HCT116 (cell line): Measurements from ENCODE around the gene CDH23. TPM values are rescaled to one million over a fixed set of nuclear protein-coding genes. Genes with fewer than 3 reads are reported as not detected.

Experiments
- ATAC-seq: fragments of 200-7000 bp; cut with Tn5 transposase; 2 replicates; pipeline ENCODE4 v1.9.1; 2020; ENCODE audit warnings: mild to moderate bottlenecking, moderate library complexity
- BruUV-seq: library from RNA; stranded (reverse); fragments of 400-500 nt; replicated peaks from 2 replicates; lab custom pipeline; 2021; lab: Mats Ljungman, UMichigan
- CTCF ChIA-PET: fragments of 300-600 bp; sonication (Branson Sonifier 250); formaldehyde crosslinking; loops from one replicate; lab custom pipeline; 2021; ENCODE audit warnings: antibody characterized with exemption; lab: Charles Lee
- POLR2A ChIA-PET: fragments of 300-600, 350-600 bp; sonication (Branson Sonifier 250); formaldehyde crosslinking; loops from one replicate; lab custom pipeline; 2021; ENCODE audit warnings: antibody characterized with exemption; lab: Charles Lee
- RAD21 ChIA-PET, 2 experiments: fragments of 300-600 bp; sonication (Branson Sonifier 250); formaldehyde crosslinking; loops; one replicate each; lab custom pipeline; 2023; ENCODE audit warnings: low total read pairs in 2 of 2; ENCODE audit not compliant: uncharacterized antibody in 2 of 2, unreplicated experiment in 2 of 2, low non-redundant PET in 1 of 2; lab: Charles Lee
- DNase-seq: peaks from one replicate; pipeline ENCODE4 v3.0.0-alpha.2; 2010; ENCODE audit warnings: low read depth, low spot score
- H2AFZ ChIP-seq: fragments of 200-600 bp; shearing (Covaris generic), sonication (generic); 2 replicates; pipeline ENCODE4 v1.6.1; 2017; ENCODE audit warnings: low read depth, mixed run types, mixed read lengths, antibody characterized with exemption, low read length; ENCODE audit not compliant: poor library complexity, severe bottlenecking
- H3K27ac ChIP-seq: 2 replicates; pipeline ENCODE4 v1.5.1; 2012; ENCODE audit warnings: low read depth, low read length
- H3K27me3 ChIP-seq: fragments of 200-600 bp; sonication (generic); 2 replicates; pipeline ENCODE4 v1.6.1; 2016; ENCODE audit warnings: mixed run types, low read length, mixed read lengths; ENCODE audit not compliant: insufficient read depth
- H3K36me3 ChIP-seq, 2 experiments: fragments of 200-500 bp in 1 of 2; fragments of 200-600 bp in 1 of 2; sonication (Bioruptor generic) in 1 of 2; sonication (generic) in 1 of 2; 2 replicates each; pipeline versions ENCODE4 v1.5.1 to v1.6.1; 2014 to 2016; ENCODE audit warnings: low read length in 2 of 2, inconsistent platforms in 1 of 2, mixed read lengths in 1 of 2, mixed run types in 1 of 2; ENCODE audit not compliant: insufficient read depth in 2 of 2, control insufficient read depth in 1 of 2
- H3K4me1 ChIP-seq, 2 experiments: fragments of 200-600 bp in 1 of 2; sonication (generic) in 1 of 2; 2 replicates each; pipeline versions ENCODE4 v1.5.1 to v1.6.1; 2012 to 2017; ENCODE audit warnings: low read length in 2 of 2, inconsistent platforms in 1 of 2, mild to moderate bottlenecking in 1 of 2, mixed read lengths in 1 of 2, mixed run types in 1 of 2, moderate library complexity in 1 of 2; ENCODE audit not compliant: insufficient read depth in 2 of 2, control insufficient read depth in 1 of 2
- H3K4me2 ChIP-seq: fragments of 200-600 bp; sonication (generic); 2 replicates; pipeline ENCODE4 v1.6.1; 2017; ENCODE audit warnings: mixed run types, low read length, mixed read lengths
- H3K4me3 ChIP-seq, 2 experiments: fragments of 200-600 bp in 1 of 2; sonication (generic) in 1 of 2; replicated peaks in 1 of 2; 2 replicates each; pipeline ENCODE4 v1.5.1; 2011 to 2016; ENCODE audit warnings: low read length in 2 of 2, control low read depth in 1 of 2, low read depth in 1 of 2, mild to moderate bottlenecking in 1 of 2, mixed read lengths in 1 of 2, mixed run types in 1 of 2
- H3K79me2 ChIP-seq: fragments of 200-600 bp; sonication (generic); 2 replicates; pipeline ENCODE4 v1.6.1; 2017; ENCODE audit warnings: mild to moderate bottlenecking, mixed run types, low read length, moderate library complexity, mixed read lengths; ENCODE audit not compliant: insufficient read depth
- H3K9ac ChIP-seq: fragments of 200-600 bp; sonication (generic); 2 replicates; pipeline ENCODE4 v1.6.1; 2016; ENCODE audit warnings: low read length, mixed read lengths
- H3K9me2 ChIP-seq: fragments of 200-600 bp; sonication (generic), shearing (Covaris generic); 2 replicates; pipeline ENCODE4 v1.6.1; 2017; ENCODE audit warnings: mixed run types, mild to moderate bottlenecking, moderate library complexity; ENCODE audit not compliant: insufficient read depth
- H3K9me3 ChIP-seq, 2 experiments: fragments of 200-500 bp in 1 of 2; fragments of 200-600 bp in 1 of 2; sonication (Bioruptor generic) in 1 of 2; sonication (generic) in 1 of 2; 2 replicates each; pipeline ENCODE4 v1.6.1; 2014 to 2017; ENCODE audit warnings: low read length in 2 of 2, mixed read lengths in 2 of 2, inconsistent platforms in 1 of 2, low read depth in 1 of 2, mild to moderate bottlenecking in 1 of 2, mixed run types in 1 of 2, moderate library complexity in 1 of 2; ENCODE audit not compliant: control insufficient read depth in 1 of 2, insufficient read depth in 1 of 2
- H4K20me1 ChIP-seq: fragments of 200-600 bp; sonication (generic), shearing (Covaris generic); 2 replicates; pipeline ENCODE4 v1.6.1; 2017; ENCODE audit warnings: mixed run types, mild to moderate bottlenecking, moderate library complexity; ENCODE audit not compliant: insufficient read depth
- ATF3 ChIP-seq: IDR thresholded peaks from 2 replicates; pipeline ENCODE4 v1.6.1; 2012
- CBX3 ChIP-seq: IDR thresholded peaks from 2 replicates; pipeline ENCODE4 v1.6.1; 2012; ENCODE audit warnings: low read depth
- EGR1 ChIP-seq: IDR thresholded peaks from 2 replicates; pipeline ENCODE4 v1.6.1; 2012; ENCODE audit warnings: low read depth
- ELF1 ChIP-seq: IDR thresholded peaks from 2 replicates; pipeline ENCODE4 v1.6.1; 2012; ENCODE audit warnings: low read depth, borderline replicate concordance
- EZH2 ChIP-seq: fragments of 200-600 bp; sonication (generic); IDR thresholded peaks from 2 replicates; pipeline ENCODE4 v1.6.1; 2017; ENCODE audit warnings: antibody characterized with exemption, mixed run types
- EZH2phosphoT487 ChIP-seq: fragments of 200-600 bp; IDR thresholded peaks from 2 replicates; pipeline ENCODE4 v1.6.1; 2018; ENCODE audit warnings: antibody characterized with exemption, borderline replicate concordance
- RAD21 ChIP-seq: IDR thresholded peaks from 2 replicates; pipeline ENCODE4 v1.6.1; 2012; ENCODE audit warnings: low read depth, mild to moderate bottlenecking
- SIN3A ChIP-seq: IDR thresholded peaks from 2 replicates; pipeline ENCODE4 v1.6.1; 2012; ENCODE audit warnings: low read depth
- SP1 ChIP-seq: IDR thresholded peaks from 2 replicates; pipeline ENCODE4 v1.6.1; 2012; ENCODE audit warnings: low read depth
- YY1 ChIP-seq: IDR thresholded peaks from 2 replicates; pipeline ENCODE4 v1.6.1; 2011; ENCODE audit warnings: low read length, low read depth, moderate library complexity, mild to moderate bottlenecking; ENCODE audit not compliant: insufficient replicate concordance; ENCODE audit errors: extremely low read depth
- ZNF274 ChIP-seq: fragments of 200-500 bp; sonication (Bioruptor generic); IDR thresholded peaks from 2 replicates; pipeline ENCODE4 v1.6.1; 2014; ENCODE audit warnings: mild to moderate bottlenecking, low read depth, low read length, inconsistent platforms
- intact Hi-C: fragments of 100-400 bp; cut with micrococcal nuclease; formaldehyde crosslinking; loops from 2 replicates; pipeline ENCODE4 v1.10.0; 2022
- total RNA-seq: library from RNA; stranded (reverse); gene quantifications from one replicate; pipeline ENCODE4 v1.2.1, GENCODE V29; 2021; ENCODE audit not compliant: unreplicated experiment

CDH23 gene
- total RNA-seq, 1 experiment from 2014 or later: not detected

DNA sequence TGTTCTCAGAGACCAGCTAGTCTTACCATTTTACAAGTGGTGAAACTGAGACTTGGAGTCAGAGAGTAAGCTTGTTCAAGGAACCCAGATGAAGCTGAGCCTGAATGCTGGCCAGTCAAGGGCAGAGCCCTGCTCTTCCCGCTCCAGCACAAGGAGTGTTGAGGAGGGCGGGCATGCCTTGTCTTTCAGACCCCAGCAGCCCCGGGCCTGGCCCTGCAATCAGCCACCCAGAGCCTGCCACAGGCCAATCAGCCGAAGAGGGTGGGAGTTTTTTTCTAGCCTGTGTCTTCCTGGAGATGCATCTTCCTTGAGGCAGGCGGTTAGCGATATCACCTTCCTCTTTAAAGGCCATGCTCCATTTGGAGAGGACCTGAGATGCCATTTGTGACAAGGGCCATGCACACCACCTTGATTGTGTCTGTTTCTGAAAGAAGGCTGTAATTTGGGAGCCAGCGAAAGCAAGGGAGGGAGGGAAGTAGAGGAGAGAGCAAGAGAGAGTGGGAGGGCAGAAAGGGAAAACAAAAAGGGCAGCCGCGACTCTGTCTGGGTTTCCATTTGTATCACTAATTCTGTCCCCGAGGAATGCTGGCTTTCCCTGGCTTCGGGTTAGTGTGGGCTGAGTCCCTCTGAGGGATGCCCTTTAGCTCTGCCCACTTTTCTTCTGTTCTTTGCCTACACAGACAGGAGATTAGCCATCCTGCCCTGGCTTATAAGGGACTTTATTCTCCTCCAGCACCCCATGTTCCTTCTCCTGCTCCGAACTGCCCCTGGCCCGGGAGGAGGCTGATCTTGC is 8.0 kb downstream of the CDH23 start:
- no peak overlapping the region for H3K27ac ChIP-seq
- TF ChIP-seq EZH2 (no peak), ZNF274 (no peak), RAD21 (no peak), EZH2phosphoT487 (no peak), ELF1 (no peak), SP1 (no peak), CBX3 (no peak), ATF3 (no peak), SIN3A (no peak), YY1 (no peak), EGR1 (no peak)
- no peak overlapping the region for H3K9ac ChIP-seq
- no peaks in the 10 kb centered on the region for H3K79me2 ChIP-seq
- H3K9me3 ChIP-seq: no peaks in the 10 kb centered on the region
- H3K4me1 ChIP-seq: no peaks in the 10 kb centered on the region
- H3K4me3 ChIP-seq: no peak overlapping the region
- H3K27me3 ChIP-seq: no peaks in the 10 kb centered on the region
- DNase-seq (no peak), ATAC-seq (no peak)
- no peaks in the 10 kb centered on the region for H3K36me3 ChIP-seq
- H3K9me2 ChIP-seq: no peaks in the 10 kb centered on the region
- H3K4me2 ChIP-seq: no peak overlapping the region
- intact Hi-C loops: no loop called here
- RAD21 ChIA-PET: no interaction called here
- no peak overlapping the region for H2AFZ ChIP-seq
- CTCF ChIA-PET: interaction anchor here (1.5 kb wide), 1 partner anchor 25 kb away, joined by 3 read pairs; no protein-coding TSS in a partner anchor
- POLR2A ChIA-PET: no interaction called here
- H4K20me1 ChIP-seq: no peaks in the 10 kb centered on the region
- BruUV-seq: no TSS peak
